Fibroblast of the conjunctiva (primary cell): ENCODE measurements around the gene SDC1.

Experiments
- DNase-seq: peaks from one replicate; pipeline ENCODE4 v3.0.0-alpha.2; 2010; ENCODE audit warnings: low read depth

Gene SDC1

DNA sequence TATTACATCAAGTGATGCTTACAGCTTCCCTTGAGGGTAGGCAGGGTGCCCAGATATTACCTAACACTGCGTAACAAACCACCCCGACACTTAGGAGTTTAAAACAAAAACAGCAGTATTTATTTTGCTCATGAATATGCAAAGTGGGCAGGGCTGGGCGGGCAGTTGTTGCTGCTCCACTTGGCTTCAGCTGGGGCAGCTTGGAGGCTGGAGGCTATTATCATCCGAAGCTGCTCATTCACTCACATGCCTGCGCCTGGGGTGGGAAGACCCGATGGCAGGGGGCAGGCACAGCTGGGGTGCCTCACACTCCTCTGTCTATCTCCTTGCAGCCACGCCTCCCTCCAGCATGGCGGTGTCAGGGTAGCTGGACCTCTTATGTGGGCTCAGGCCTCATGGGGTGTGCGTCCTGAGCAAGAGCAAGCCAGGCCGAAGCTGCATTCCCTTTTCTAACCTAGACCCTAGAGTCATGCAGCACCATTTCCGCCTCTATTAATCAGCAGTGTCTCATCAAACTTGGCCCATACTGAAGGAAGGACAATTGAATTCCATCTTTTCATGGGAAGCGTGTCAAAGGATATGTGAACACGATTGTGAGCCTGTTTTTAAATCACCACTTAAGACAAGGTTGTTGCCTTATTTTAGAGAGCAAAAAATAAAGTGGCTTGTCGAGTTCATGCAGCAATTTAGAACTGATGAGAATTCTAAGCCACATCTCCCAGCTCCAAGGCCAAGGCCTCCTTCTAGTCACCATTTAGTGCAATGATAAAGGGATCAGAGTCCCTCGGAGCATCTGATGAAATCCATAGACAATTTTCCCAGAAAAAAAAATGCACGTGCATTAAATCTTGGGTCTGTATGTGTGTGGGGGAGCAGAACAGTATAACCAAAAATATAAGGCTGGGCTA is 54.9 kb downstream of the SDC1 start:
- no peak for DNase-seq

- no peak for DNase-seq
Measured at GRCh38 chr2:20168727-20169696, 55.9 kb downstream of the SDC1 start.

DNA sequence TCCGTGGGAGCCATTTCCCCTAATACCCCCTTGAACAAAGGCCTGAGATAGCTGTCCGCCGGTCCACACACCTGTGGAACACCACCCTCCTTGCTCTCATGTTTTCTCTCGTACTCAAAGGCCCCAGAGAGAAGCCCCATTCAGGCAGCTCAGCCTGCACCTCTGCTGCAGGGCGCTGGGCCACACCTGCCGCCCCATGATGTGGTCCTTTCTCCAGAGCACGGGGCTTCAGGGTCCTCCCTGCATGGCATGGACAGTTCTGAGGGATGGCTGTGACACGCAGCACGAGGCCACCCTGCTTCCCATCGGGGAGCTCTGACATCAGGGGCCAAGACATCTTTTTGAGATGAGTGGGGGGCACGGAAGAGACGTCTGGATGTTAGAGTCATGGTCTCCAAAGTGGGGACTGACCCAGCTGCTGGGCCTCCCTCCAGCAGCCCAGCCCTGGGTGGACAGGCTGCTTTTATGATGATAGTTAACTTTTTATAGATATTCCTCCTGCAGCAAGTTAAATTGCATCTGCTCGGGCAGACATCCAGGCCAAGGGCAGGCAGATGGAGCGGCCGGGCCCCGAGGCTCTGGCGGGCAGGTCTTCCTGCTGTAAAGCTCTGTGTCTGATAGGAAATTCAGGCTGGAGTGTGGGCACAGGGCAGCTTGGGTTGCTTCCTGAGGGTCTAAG is 56.7 kb downstream of the SDC1 start:
- no peak for DNase-seq

GRCh38 chr2:20167356-20167755 is 57.6 kb downstream of the SDC1 start:
- DNase-seq = no peak

- DNase-seq = no peak
Measured at GRCh38 chr2:20165677-20166509, 59.0 kb downstream of the SDC1 start.

DNA sequence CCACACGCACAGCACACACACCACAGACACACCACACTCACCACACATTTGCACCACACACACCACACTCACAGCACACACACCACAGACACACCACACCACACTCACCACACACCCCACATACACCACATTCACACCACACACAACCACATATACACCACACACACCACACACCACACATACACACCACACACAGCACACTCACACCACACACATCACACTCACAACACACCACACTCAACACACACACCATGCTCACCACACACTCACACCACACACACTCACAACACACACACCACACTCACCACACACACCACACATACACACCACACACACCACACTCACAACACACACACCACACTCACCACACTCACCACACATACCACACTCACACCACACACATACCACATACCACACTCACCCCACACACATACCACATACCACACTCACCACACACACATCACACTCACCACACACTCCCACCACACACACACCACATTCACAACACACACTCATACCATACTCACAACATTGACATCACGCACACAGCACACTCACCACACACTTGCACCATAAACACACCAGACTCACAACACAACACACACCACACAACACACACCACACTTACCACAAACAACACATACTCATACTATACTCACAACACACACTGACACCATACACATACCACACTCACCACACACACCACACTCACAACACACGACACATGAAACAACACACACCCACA is 60.0 kb downstream of the SDC1 start:
- no peak for DNase-seq

DNA sequence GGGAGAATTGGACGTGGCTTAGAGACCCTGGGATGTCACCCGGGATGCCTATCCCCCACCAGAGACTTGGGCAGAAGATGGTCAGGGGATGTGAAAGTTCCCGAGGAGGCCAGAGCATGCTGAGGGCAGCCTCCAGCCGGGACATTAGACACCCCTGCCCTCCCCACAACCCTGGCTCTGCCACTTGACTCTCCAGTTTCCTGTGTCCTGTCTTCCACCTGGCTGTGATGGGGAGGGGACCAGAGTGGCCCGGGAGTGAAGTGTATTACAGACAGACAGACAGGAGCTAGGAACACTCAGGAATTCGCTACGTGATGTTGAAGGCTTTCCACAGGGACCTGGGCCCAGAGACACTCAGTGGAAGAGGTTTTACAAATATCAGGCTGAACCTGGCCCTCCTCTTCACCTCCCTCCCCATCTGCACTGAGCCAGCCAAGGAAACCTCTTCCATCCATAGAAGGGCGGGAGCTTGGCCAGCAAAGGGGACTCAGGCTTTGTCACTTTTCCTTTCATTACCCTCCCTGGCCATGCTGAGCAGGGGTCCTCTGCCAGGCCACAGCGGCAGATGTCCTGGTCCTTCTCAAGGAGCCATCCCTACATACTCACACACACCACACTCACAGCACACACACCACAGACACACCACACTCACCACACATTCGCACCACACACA is 60.7 kb downstream of the SDC1 start:
- DNase-seq = no peak

DNA sequence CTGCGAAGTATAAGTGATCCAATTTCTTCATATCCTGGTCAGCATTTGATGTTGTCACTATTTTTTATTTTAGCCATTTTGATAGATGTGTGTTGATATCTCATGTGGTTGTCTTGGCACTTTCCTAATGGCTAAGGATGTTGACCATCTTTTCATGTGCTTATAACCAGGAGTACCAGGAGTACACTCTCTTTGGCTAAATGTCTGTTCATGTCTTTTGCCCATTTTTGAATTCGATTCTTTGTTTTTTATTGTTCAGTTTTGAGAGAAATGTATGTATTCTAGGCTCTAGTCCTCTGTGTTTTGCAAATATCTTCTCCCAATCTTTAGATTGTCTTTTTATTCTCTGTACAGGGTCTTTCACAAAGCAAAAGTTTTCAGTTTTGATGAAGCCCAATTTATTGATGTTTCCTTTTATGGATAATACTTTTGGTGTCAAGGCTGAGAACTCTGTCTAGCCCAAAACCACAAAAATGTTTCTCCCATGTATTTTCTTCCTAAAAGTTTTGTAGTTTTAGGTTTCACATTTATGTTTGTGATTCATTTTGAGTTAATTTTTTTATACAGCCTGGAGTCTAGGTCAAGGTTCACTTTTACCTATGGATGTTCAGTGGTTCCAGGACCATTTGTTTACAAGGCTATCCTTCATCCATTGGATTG is 65.4 kb downstream of the SDC1 start:
- no peak for DNase-seq

DNA sequence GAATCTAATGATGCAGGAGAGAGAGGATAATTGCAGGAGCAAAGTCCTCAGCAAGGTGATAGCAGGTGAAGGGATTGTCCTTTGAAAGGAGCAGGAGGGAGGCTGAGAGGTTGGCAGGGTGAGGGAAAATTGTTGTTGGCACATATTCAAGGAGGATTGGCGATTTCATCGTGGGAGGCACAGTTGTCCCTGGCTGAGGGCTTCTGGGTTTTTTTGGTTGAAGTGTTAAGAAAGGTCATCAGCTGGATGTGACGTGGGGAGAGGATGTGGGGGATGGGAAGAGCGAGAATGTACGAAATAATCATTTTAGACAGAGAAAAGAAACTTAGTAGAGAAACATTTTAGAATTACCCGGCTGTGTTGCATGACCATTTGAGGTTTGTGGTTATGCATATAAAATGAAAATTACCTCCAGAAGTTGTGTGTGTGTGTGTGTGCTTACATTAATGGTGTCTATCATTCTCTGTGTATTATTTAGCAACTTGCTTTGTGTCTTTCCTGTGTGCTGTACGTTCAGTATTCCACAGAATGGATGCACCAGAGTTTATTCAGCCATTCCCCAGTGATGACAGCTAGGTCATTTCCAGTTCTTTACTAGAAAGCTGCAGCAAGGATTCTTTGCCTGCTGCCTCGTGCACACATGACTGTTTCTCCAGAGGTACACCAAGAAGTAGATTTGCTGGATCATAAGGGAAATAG is 67.6 kb downstream of the SDC1 start:
- no peak for DNase-seq

DNA sequence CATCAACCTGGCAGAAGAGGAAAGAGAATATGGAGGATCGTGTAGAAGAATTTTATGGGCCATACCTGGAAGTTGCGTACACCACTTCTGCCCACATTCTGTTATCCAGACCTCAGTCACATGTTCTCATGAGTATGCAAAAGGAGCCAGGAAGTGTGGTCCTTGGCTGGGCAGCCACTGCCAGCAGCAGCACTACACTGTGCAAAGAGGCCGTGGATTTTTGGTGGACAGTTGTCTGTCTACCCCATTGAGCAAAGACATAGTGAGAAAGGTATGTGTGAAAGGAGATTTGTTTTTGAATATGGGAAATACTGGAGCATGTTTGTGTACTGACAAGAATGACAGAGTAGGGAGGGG is 68.1 kb downstream of the SDC1 start:
- no peak for DNase-seq

GRCh38 chr2:20156076-20156759 is 68.7 kb downstream of the SDC1 start:
- DNase-seq = no peak

DNA sequence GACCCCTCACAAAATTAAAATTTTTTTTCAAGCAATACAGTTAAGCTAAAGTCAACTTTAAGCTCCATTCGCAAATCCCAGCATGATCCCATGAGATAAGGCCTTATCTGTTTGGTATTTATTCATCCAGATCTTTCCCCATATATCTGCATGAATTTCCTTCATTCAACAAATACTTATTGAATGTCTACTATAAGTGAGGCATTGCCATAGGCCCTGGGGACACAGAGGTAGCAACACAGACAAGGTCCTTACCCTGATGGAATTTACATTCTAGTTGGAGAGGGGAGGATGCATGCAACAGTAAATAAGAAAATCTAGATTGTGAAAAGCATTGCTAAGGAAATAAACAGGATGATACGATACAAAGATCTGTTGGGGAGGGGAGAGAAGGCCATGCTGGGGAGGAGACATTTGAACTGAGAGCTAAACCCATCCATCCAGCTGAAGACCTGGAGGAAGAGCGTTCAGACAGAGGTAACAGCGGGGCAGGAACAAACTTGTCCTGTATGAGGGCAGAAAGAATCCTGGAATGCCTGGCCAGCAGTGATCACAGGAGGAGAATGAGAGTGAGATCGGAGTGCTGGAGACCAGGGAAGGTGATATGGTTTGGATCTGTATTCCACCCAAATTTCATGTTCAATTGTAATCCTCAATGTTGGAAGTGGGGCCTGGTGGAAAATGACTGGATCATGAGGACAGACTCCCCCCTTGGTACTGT is 71.6 kb downstream of the SDC1 start:
- no peak for DNase-seq

DNA sequence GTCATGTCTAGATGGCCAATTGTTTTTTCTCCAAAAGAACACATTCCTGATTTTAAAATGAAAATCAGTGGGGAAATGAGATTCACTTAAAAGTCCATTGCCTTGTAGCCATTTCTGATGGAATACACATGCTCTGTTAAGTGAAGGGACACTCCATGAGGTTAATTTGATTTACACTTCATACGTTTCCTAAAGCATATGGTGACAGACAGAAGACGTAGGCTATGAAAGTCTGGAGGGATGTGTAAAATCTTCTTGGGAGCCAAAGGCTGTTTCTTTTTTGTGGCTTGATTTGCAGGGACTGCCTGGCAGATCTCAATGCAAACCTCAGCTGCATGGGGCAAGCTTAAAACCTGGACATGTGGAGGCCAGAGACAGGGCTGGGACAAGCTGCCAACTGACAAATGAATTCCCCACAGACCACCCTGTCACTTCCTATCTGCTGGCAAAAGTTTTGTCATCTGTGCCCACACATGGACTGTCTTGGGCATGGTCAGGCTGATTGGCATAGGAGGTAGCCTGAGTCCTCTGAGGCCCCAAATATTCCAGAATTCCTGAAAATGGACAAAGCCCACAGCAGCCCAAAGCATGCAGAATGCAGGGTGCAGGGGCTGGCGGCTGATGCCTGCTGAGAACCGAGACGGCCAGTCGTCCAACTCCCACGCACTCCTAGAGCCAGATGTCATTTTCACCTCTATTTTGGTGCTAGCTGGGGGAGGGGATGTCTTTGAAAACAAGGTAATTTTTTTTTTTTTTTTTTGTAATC is 73.9 kb downstream of the SDC1 start:
- no peak for DNase-seq
